ENCODE data around the gene PQBP1. TPM values are rescaled to one million over a fixed set of nuclear protein-coding genes. Genes with fewer than 3 reads are reported as not detected.
A peak's percentile ranks its signal among the peaks of the same experiment; 100 is the strongest.
"Not testable (repeated sequence)": the region's sequence is repeated elsewhere in the genome, so short reads cannot be mapped to it uniquely, and the experiment has no call there.

PQBP1 gene
- total RNA-seq: 10 to 100 TPM; 73.4 to 75.3 TPM

- peak within 1 kb of the TSS; percentile 94 for H3K27ac Mint-ChIP-seq
- DNase-seq (peak; percentile 92), ATAC-seq (peak; percentile 94)
- intact Hi-C loops (cut with DNase I, micrococcal nuclease): loop anchor here (1.0 to 10.0 kb wide), 11 partner anchors 14 to 201 kb away; partner anchors contain the start of genes GRIPAP1 (in 1 of the 2), OTUD5 (in 1 of the 2), PIM2 (in 1 of the 2) and SLC35A2 (in 1 of the 2)
- H3K4me3 Mint-ChIP-seq: peak within 1 kb of the TSS; percentile 81
- CTCF ChIA-PET: interaction anchor here (0.8 to 1.2 kb wide), 3 partner anchors 23 to 249 kb away, joined by 3 to 4 read pairs (median 4); no protein-coding TSS in a partner anchor
- POLR2A ChIA-PET: interaction anchor here (0.6 to 2.3 kb wide), 10 partner anchors 10 to 324 kb away, joined by 3 to 18 read pairs (median 4); partner anchors contain the start of genes RBM3, SLC35A2, SUV39H1 and WAS
- no peaks in the 10 kb centered on the region for H3K27me3 Mint-ChIP-seq
- H3K4me1 Mint-ChIP-seq: peaks cover 19% of the 10 kb centered on the region
- peaks cover 17% of the 10 kb centered on the region for H3K36me3 Mint-ChIP-seq (ENCODE audit: low read depth)
- no peaks in the 10 kb centered on the region for H3K9me3 Mint-ChIP-seq (ENCODE audit: low read depth)
Measured at GRCh38 chrX:48897625-48898306, at the start of gene PQBP1, which contains the start of gene TIMM17B. Gene PQBP1, plus strand, starts transcription at chrX:48897930. Its CDS starts 580 bp downstream, at chrX:48898510. Gene TIMM17B, minus strand, starts transcription at chrX:48897768. Its CDS starts 19 bp downstream, at chrX:48897749.

GRCh38 chrX:48848847-48849246 lies 48.9 kb upstream of the PQBP1 start:
- POLR2A ChIA-PET: interaction anchor here (0.6 kb wide), 1 partner anchor 8 kb away, joined by 3 read pairs; no protein-coding TSS in a partner anchor
- ATAC-seq: no peak
- Mint-ChIP-seq H3K4me3 (no peak overlapping the region), H3K36me3 (ENCODE audit: low read depth) (no peaks in the 10 kb centered on the region), H3K27me3 (peaks cover under 1% of the 10 kb centered on the region), H3K9me3 (ENCODE audit: low read depth) (no peaks in the 10 kb centered on the region), H3K27ac (no peak overlapping the region), H3K4me1 (peaks cover 5% of the 10 kb centered on the region)
- intact Hi-C loops (cut with DNase I, micrococcal nuclease): no loop called here
- DNase-seq: no peak
- CTCF ChIA-PET: no interaction called here

DNA sequence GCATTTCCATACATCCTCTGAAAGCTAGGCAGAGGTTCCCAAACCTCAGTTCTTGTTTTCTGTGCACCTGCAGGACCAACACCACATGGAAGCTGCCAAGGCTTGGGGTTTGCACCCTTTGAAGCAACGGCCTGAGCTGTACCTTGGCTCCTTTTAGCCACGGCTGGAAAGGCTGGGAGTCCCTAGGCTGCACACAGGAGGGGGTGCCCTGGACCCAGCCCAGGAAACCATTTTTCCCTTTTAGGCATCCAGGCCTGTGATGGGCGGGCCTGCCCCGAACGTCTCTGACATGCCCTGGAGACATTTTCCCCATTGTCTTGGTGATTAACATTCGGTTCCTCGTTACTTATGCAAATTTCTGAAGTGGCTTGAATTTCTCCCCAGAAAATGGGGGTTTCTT lies 44.9 kb upstream of the PQBP1 start:
- Mint-ChIP-seq H3K36me3 (ENCODE audit: low read depth) (no peaks in the 10 kb centered on the region), H3K4me1 (peaks cover 7% of the 10 kb centered on the region), H3K27me3 (peaks cover 4% of the 10 kb centered on the region), H3K9me3 (ENCODE audit: low read depth) (no peaks in the 10 kb centered on the region), H3K27ac (no peak overlapping the region), H3K4me3 (no peak overlapping the region)
- intact Hi-C loops (cut with DNase I, micrococcal nuclease): no loop called here
- ATAC-seq: no peak
- ChIA-PET CTCF (interaction anchor here (0.7 kb wide), 1 partner anchor 39 kb away, joined by 3 read pairs; no protein-coding TSS in a partner anchor), POLR2A (no interaction called here)
- no peak for DNase-seq

DNA sequence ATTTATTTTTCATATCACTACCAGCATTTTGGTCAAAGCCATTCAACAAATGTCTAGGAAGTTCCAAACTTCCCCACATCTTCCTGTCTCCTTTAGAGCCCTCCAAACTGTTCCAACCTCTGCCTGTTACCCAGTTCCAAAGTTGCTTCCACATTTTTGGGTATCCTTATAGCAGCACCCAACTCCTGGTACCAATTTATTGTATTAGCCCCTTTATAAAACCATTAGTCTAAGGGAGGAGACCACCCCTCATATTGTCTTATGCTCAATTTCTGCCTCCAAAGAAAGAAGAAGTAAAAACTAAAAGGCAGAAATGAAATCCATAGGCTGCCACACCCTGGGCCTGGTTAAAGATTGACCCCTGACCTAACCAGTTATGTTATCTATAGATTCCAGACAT lies 44.2 kb upstream of the PQBP1 start:
- H3K9me3 Mint-ChIP-seq (ENCODE audit: low read depth); DNase-seq; POLR2A ChIA-PET; CTCF ChIA-PET; H3K4me3 Mint-ChIP-seq; ATAC-seq; H3K4me1 Mint-ChIP-seq; H3K27me3 Mint-ChIP-seq; intact Hi-C loops (cut with DNase I, micrococcal nuclease); H3K27ac Mint-ChIP-seq; H3K36me3 Mint-ChIP-seq (ENCODE audit: low read depth): not testable (repeated sequence)

GRCh38 chrX:48854121-48854804 lies 43.5 kb upstream of the PQBP1 start:
- POLR2A ChIA-PET; H3K9me3 Mint-ChIP-seq (ENCODE audit: low read depth); H3K4me3 Mint-ChIP-seq; ATAC-seq; H3K36me3 Mint-ChIP-seq (ENCODE audit: low read depth); DNase-seq; H3K27me3 Mint-ChIP-seq; CTCF ChIA-PET; H3K4me1 Mint-ChIP-seq; H3K27ac Mint-ChIP-seq; intact Hi-C loops (cut with DNase I, micrococcal nuclease): not testable (repeated sequence)

GRCh38 chrX:48854898-48855297 lies 42.8 kb upstream of the PQBP1 start:
- Mint-ChIP-seq H3K9me3 (ENCODE audit: low read depth) (no peaks in the 10 kb centered on the region), H3K4me1 (peaks cover 2% of the 10 kb centered on the region), H3K4me3 (no peak overlapping the region), H3K36me3 (ENCODE audit: low read depth) (no peaks in the 10 kb centered on the region), H3K27me3 (peaks cover 4% of the 10 kb centered on the region), H3K27ac (no peak overlapping the region)
- ATAC-seq (no peak), DNase-seq (peak; percentile 23)
- POLR2A ChIA-PET: no interaction called here
- intact Hi-C loops (cut with DNase I, micrococcal nuclease): no loop called here
- CTCF ChIA-PET: no interaction called here

GRCh38 chrX:48864210-48864609 lies 33.5 kb upstream of the PQBP1 start:
- POLR2A ChIA-PET: interaction anchor here (0.6 kb wide), 1 partner anchor 137 kb away, joined by 3 read pairs; no protein-coding TSS in a partner anchor
- no peaks in the 10 kb centered on the region for H3K4me1 Mint-ChIP-seq
- no peak for ATAC-seq
- no peak for DNase-seq
- H3K36me3 Mint-ChIP-seq (ENCODE audit: low read depth): no peaks in the 10 kb centered on the region
- H3K27ac Mint-ChIP-seq: no peak overlapping the region
- no peaks in the 10 kb centered on the region for H3K9me3 Mint-ChIP-seq (ENCODE audit: low read depth)
- H3K4me3 Mint-ChIP-seq: no peak overlapping the region
- peaks cover 2% of the 10 kb centered on the region for H3K27me3 Mint-ChIP-seq
- CTCF ChIA-PET: no interaction called here
- intact Hi-C loops (cut with DNase I, micrococcal nuclease): no loop called here

DNA sequence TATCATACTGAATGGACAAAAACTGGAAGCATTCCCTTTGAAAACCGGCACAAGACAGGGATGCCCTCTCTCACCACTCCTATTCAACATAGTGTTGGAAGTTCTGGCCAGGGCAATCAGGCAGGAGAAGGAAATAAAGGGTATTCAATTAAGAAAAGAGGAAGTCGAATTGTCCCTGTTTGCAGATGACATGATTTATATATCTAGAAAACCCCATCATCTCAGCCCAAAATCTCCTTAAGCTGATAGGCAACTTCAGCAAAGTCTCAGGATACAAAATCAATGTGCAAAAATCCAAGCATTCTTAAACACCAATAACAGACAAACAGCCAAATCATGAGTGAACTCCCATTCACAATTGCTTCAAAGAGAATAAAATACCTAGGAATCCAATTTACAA lies 25.7 kb upstream of the PQBP1 start:
- H3K9me3 Mint-ChIP-seq (ENCODE audit: low read depth); DNase-seq; H3K4me3 Mint-ChIP-seq; ATAC-seq; H3K4me1 Mint-ChIP-seq; intact Hi-C loops (cut with DNase I, micrococcal nuclease); H3K36me3 Mint-ChIP-seq (ENCODE audit: low read depth); POLR2A ChIA-PET; H3K27me3 Mint-ChIP-seq; H3K27ac Mint-ChIP-seq; CTCF ChIA-PET: not testable (repeated sequence)

GRCh38 chrX:48876944-48877343 lies 20.8 kb upstream of the PQBP1 start:
- CTCF ChIA-PET; H3K4me1 Mint-ChIP-seq; H3K27ac Mint-ChIP-seq; ATAC-seq; H3K4me3 Mint-ChIP-seq; DNase-seq; POLR2A ChIA-PET; intact Hi-C loops (cut with DNase I, micrococcal nuclease); H3K9me3 Mint-ChIP-seq (ENCODE audit: low read depth); H3K27me3 Mint-ChIP-seq; H3K36me3 Mint-ChIP-seq (ENCODE audit: low read depth): not testable (repeated sequence)

DNA sequence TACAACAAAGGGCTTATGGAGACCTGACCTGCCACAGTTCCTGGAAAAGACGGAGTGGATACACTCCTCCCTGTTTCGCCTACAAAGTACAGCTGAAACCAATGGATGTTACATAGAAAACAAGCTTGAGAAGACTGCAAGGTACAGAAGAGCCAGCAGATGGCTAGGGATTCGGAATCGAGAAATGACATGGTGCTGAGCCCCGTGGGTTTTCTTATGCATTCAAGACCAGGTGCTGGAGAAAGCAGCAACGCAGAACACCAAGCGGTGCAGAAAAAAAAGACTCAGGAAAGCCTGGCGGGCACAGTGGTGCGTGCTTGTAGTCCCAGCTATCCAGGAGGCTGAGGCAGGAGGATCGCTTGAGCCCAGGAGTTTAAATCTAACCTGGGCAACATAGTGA lies 14.0 kb upstream of the PQBP1 start:
- POLR2A ChIA-PET: no interaction called here
- H3K27ac Mint-ChIP-seq: no peak overlapping the region
- no peaks in the 10 kb centered on the region for H3K27me3 Mint-ChIP-seq
- H3K4me1 Mint-ChIP-seq: no peaks in the 10 kb centered on the region
- H3K4me3 Mint-ChIP-seq: no peak overlapping the region
- DNase-seq (no peak), ATAC-seq (no peak)
- CTCF ChIA-PET: no interaction called here
- no peaks in the 10 kb centered on the region for H3K9me3 Mint-ChIP-seq (ENCODE audit: low read depth)
- intact Hi-C loops (cut with DNase I, micrococcal nuclease): no loop called here
- no peaks in the 10 kb centered on the region for H3K36me3 Mint-ChIP-seq (ENCODE audit: low read depth)

- ATAC-seq; H3K9me3 Mint-ChIP-seq (ENCODE audit: low read depth); intact Hi-C loops (cut with DNase I, micrococcal nuclease); POLR2A ChIA-PET; CTCF ChIA-PET; H3K36me3 Mint-ChIP-seq (ENCODE audit: low read depth); H3K27ac Mint-ChIP-seq; H3K27me3 Mint-ChIP-seq; H3K4me1 Mint-ChIP-seq; H3K4me3 Mint-ChIP-seq; DNase-seq: not testable (repeated sequence)
Measured at GRCh38 chrX:48886586-48886985, 11.1 kb upstream of the PQBP1 start.

Data from activated CD4-positive, alpha-beta T cell treated with anti-CD3 and anti-CD28 coated beads for 36 hours (primary cell).